ENCODE results near the gene CENPX. TPM values are rescaled to one million over a fixed set of nuclear protein-coding genes. Genes with fewer than 3 reads are reported as not detected.

The CENPX gene
- total and polyA plus RNA-seq, 2 of the 13 experiments (the other 11 are each of a cell fraction or from before 2014, with no cell fraction given), result 92.7 to 170 TPM

GRCh38 chr17:82003411-82004381 is 19.0 kb downstream of the CENPX start (continued):
- no peak for TF ChIP-seq ZEB1 (IDR thresholded peaks at IDR 0.05; ENCODE audit: insufficient replicate concordance, low read depth)
- TF ChIP-seq CC2D1A (CRISPR knock-in tag; IDR thresholded peaks at IDR 0.05), result no peak
- TF ChIP-seq THYN1 (CRISPR knock-in tag; IDR thresholded peaks at IDR 0.05; ENCODE audit: borderline replicate concordance, low read depth), result no peak
- TF ChIP-seq, protein P1, sequence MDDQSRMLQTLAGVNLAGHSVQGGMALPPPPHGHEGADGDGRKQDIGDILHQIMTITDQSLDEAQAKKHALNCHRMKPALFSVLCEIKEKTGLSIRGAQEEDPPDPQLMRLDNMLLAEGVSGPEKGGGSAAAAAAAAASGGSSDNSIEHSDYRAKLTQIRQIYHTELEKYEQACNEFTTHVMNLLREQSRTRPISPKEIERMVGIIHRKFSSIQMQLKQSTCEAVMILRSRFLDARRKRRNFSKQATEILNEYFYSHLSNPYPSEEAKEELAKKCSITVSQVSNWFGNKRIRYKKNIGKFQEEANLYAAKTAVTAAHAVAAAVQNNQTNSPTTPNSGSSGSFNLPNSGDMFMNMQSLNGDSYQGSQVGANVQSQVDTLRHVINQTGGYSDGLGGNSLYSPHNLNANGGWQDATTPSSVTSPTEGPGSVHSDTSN (CRISPR knock-in tag; IDR thresholded peaks at IDR 0.05; ENCODE audit: borderline replicate concordance), result no peak
- no peak for TF ChIP-seq ZFP62 (CRISPR knock-in tag; IDR thresholded peaks at IDR 0.05)
- TF ChIP-seq THAP7 (CRISPR knock-in tag; IDR thresholded peaks at IDR 0.05), result peak; percentile 75; the same call in 1 of the 2 replicates
- peak; percentile 83; the same call in 1 of the 2 replicates for TF ChIP-seq NFKBIZ (CRISPR knock-in tag; IDR thresholded peaks at IDR 0.05)
- no peak for TF ChIP-seq SP140L (CRISPR knock-in tag; IDR thresholded peaks at IDR 0.05; ENCODE audit: borderline replicate concordance)
- peak; percentile 78; the same call in 1 of the 2 replicates for TF ChIP-seq RNF2 (conservative IDR thresholded peaks at IDR 0.05; ENCODE audit: low read depth)
- peak; percentile 92 for TF ChIP-seq GLI4 (CRISPR knock-in tag; IDR thresholded peaks at IDR 0.05; ENCODE audit: borderline replicate concordance)
- 0 out of 2 replicates have a peak, but pooled peaks have one; percentile 48 for TF ChIP-seq ZNF891 (CRISPR knock-in tag; IDR thresholded peaks at IDR 0.05)
- TF ChIP-seq ZNF24 (IDR thresholded peaks at IDR 0.05), result no peak
- TF ChIP-seq CBFB (CRISPR knock-in tag; IDR thresholded peaks at IDR 0.05), result peak; percentile 26; the same call in 1 of the 2 replicates
- TF ChIP-seq ARID4A (CRISPR knock-in tag; IDR thresholded peaks at IDR 0.05; ENCODE audit: borderline replicate concordance), result peak; percentile 79; the same call in 1 of the 2 replicates
- TF ChIP-seq PRDM15 (CRISPR knock-in tag; IDR thresholded peaks at IDR 0.05), result peak; percentile 32; the same call in 1 of the 2 replicates
- no peak for TF ChIP-seq RFX1 (IDR thresholded peaks at IDR 0.05)
- TF ChIP-seq ZNF605 (CRISPR knock-in tag; IDR thresholded peaks at IDR 0.05), result peak; percentile 78; the same call in 1 of the 2 replicates
- peak; percentile 51; the same call in 1 of the 2 replicates for TF ChIP-seq HOXA5 (CRISPR knock-in tag; IDR thresholded peaks at IDR 0.05)
- peak; percentile 63 for TF ChIP-seq ZNF501 (CRISPR knock-in tag; IDR thresholded peaks at IDR 0.05)

Data from HepG2 (cell line).